Activated T-cell treated with anti-CD3 and anti-CD28 coated beads, Interleukin-2, amount 50 U/mL, for 1 hour (primary cell): ENCODE measurements around the gene EPB41L3.
"Not testable (repeated sequence)": the region's sequence is repeated elsewhere in the genome, so short reads cannot be mapped to it uniquely, and the experiment has no call there.

Experiments
- DNase-seq: peaks from one replicate; pipeline ENCODE4 v3.0.0-alpha.2; 2020

Gene EPB41L3

DNA sequence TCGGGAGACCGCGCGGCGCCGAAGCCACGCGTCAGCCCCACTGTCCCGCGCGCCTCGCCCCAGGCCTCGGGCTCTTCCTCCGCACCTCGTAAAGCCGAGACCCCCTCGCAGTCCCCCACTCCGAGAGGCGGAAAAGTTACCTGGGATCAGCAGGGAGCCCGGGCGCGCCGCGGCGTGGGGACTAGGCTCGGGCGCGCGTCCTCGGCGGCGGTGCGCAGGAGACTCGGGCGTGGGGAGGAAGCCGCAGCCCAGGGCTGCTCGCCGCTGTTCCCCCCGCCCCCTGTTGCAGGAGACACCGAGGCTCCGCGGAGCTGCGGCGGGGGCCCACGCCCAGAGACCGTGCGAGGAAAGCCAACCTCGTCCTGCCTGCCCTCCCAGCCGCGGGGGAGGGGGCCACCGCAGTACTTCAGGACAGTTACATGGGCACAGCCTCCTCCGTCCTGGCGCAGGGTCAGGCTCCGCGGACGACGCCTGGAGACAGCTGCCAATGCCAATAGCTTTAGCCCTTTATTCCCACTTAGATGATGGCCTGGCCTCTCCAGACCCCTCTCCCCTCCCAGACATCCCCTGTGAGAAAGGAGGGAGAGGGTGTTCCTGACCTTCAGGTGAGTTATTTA lies at the start of gene EPB41L3:
Gene EPB41L3, minus strand, starts transcription at position 225 of the 617 bp plus-strand sequence. CDS start 54,814 bp downstream, outside the sequence.
- DNase-seq, result peak; percentile 26

DNA sequence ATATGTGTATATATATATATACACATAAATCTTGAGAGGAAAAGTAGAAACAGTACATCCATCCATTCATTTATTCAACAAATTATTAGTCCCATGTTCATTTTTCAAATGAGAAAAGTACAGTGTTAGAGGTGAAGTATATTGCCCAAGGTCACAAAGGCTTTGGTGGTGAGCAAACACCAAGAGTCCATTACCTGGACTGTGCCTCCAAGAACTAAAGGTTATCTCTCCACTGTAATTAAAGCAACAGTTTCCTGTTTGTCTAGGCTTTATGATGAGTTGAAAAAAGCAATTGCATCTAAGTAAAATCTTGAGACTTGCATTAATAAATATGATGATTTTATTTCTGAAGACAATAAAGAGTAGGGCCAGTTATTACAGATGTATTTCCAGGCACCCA lies 44.7 kb upstream of the EPB41L3 start:
- DNase-seq, result no peak

DNA sequence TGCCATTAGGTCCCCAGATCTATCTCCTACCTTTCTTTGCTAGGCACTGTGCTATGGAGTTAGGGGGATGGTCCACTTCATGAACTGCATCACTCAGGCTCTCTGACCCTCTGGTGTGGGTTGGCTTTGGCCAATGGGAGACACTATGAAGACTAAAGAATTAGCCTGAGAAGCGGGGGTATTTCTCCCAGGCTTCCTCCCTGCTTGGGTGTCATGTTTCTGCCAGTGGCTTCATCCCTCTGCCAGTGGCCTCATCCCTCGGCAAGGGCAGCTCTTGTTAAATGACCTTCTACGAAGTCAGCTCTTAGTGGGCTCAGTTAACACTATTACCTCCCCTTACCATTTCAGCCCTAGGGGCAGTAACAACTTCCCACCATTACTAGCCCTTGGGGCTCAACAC lies 41.9 kb upstream of the EPB41L3 start:
- DNase-seq, result no peak

DNA sequence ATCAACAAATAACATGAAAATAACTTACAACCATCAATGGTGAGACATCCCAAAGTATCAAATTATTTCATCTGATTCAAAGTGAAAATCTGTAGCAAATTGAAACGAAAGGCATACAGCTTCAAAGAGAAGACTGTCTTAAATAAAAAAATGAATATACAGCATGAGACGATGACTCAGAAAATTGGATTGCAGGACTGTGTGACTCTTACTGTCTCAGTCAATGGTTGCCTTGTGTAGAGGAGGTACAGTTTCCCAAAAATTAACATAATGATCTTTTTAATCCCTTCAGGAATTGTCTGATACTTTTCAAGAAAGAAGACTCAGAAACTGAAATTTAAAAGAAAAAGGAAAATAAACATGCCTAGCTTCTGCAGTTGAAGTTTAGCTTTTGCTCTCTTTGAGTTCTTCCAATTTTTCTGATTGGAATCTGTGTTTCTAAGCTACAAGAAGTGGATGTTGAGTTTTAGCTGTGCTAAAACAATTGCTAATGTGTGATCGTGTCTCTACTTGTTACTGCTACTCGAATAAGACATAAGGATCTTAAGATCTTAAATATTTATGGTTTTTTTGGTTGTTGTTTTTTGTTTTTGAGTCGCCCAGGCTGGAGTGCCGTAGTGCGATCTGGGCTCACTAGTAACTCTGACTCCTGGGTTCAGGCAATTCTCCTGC lies 41.1 kb upstream of the EPB41L3 start:
- DNase-seq, result no peak

DNA sequence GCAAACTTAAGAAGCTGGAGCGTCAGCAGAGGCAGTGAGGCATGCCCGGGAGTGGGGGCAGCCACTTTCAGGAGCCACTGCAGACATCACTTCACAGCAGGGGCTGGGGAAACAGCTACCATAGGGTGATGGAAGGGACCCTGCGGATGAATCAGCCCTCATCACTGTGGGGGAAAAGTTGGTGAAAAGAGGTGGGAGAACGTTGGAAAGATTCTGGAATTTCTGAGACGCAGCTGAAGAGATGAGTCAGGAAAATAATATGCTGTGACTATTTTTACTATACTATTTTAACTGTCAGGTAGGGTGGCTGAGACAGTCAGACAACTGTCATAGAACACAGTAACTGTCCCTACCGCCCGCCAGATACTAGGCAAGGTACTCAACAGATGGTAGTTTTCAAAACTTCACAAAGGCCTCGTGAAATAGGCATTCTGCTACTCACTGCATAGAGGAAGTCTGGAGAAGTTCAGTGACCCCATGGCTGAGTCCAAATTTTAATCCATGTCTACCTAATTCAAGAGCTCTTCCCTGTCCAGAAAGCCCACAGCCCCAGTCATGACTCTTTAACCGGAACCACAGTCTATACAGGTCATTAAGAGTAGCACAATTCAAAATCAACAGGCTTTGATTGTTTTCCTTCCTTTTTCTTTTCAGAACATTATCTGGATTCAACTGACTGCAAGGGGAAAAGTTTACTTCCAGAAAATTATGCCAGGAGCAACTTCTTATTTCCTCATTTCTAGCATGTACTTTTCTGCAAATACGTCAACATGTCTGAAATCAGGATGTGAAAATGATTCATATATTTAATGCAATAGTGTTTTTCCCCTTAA lies 39.3 kb upstream of the EPB41L3 start:
- no peak for DNase-seq

DNA sequence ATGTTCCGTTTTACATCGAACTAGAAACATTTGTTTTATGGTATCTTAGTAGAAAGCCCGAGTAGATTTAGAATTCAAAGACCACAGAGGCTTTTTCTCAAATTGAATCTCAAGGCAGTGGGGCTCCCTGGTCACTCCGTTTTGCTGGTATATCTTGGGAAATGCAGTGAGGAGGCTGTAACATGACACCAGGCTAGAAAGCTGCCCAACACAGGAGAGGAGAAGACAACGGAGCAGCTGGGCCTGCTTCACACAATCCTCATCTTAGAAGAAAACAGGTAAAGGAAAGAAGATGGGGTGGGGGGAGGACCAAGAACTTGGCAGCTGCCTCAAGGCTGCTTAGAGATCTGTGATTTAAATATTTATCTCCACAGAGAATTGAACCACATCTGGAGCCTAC lies 38.3 kb upstream of the EPB41L3 start:
- DNase-seq, result no peak

DNA sequence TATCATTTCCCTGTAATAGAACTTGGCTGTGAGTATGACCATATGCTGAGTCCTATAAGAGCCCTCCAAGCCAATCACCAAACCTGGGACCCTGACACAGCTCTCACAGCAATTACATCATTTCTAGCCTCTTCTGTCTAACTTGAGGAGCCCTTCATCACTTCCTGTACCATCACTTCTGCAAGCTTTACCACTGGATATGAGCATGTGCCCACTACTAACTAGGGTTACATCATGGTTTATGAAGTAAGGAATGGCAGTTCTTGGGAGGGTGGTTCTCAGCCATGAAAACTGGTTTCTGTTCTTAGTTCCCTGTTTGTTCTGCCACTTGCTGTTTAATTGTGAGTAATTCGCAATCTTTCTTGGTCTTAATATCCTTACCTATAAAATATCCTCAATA lies 31.0 kb upstream of the EPB41L3 start:
- no peak for DNase-seq

DNA sequence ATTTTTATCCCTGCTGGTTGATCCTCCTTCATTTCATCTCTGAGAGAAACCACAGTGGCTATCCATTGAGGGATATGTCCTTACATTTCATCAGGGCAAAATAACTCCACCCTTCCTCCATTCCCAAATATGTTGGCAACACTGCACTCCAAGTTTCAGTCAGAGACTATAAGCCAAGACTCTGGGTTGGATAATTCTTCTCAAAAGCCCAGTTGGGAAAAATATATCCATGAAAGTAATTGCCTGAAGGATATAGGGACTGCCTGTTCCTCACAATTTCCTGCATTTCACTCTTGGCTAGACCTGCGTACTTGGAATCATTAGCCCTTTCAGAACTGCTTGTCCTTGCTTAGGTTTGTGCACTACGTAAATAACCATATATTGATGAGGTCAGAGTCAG lies 27.9 kb upstream of the EPB41L3 start:
- no peak for DNase-seq

DNA sequence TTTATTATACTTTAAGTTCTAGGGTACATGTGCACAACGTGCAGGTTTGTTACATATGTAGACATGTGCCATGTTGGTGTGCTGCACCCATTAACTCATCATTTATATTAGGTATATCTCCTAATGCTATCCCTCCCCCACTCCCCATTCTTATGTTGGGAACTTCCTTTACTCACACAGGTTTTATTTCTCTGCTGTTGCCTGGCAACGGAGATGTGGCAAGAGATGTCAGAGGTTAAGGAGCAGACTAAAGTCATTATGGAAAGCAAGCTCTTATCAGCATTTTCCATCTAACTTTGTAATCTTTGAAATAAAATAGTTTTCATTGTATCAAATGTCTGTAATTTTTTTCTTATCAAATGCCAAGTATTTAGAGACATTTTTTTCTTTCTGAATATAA lies 26.8 kb upstream of the EPB41L3 start:
- not testable (repeated sequence) for DNase-seq

DNA sequence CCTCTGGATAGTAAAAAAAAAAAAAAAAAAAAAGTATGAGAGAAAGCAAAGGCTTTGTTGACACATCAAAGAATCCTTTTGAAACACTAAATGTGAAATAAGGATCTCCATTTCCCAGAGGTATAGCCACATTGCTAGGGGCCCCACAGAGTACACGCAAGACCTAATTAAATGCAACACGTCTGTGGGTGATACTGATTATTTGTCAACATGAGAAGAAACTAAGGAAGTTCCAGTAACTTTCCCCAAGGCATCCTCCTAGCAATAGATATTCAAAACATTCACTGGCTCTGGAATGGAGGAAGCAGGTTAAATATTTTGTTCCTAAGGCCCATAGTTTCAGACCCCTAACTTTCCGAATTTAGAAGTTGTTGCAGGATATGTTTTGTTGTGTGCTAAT lies 24.6 kb upstream of the EPB41L3 start:
- DNase-seq, result no peak

DNA sequence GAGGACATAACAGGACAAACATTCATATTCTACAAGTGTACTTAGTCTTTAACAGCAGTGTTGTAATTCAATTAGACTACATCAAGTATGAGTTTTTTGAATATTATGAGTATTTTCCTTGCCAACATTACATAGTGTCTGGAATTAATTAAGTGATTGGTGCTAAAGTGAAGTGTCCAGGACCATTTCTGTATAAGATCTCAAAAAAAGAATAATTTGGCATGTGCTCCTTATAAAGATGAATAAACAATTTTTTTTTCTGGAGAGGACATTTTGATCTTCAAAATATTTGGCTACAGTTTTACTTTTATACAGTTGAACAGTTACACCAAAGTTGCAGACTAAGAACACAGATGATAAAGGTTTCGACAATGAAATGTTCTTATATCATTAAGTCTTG lies 15.1 kb upstream of the EPB41L3 start:
- no peak for DNase-seq

DNA sequence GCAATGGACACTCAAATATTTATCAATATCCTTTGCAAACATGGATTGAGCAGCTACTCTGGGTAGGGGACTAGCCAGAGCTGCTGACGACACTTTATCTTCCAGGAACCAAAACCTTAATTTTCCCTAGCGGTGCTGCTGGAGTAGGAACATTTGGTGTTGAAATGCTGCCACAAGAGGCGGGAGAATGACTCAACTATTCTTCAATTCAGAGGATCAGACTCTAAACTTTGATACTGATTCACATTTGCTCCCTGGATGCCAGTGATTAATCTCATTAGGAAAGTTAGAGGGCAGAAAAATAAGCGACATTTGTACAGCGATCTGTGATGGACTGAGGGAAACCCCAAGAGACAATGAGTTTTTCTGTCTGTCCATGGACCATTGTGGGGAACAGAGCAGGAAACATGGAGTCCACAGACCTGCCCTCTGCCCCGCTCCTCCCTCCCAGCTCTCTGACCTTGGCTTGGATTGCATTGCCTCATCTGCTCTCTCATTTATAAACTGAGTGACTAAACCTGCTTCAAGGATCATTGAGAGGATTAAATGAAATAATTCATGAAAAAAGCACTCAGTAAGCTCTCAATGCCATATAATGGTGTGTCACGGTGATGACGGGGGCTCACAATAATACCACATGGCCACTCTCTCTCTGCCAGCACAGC lies 12.6 kb upstream of the EPB41L3 start:
- no peak for DNase-seq

DNA sequence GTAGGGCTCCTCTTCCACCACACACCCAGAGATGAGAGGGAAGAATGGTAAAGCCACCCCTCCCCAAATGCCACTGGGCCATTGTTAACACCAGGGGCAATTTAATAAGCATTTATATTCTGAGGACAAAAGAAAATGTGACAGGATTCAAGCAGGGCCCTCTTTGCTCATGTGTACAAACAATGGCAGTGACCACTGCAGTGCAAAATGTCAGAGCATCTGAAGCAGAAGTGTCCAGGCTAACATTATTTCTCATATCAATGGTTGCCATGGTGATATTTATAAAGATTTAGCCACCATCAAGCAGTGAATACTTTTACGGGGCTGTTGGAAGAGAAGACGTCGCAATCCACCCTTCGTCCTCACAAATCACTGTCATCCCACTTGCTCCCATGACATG lies 10.8 kb upstream of the EPB41L3 start:
- DNase-seq, result no peak

DNA sequence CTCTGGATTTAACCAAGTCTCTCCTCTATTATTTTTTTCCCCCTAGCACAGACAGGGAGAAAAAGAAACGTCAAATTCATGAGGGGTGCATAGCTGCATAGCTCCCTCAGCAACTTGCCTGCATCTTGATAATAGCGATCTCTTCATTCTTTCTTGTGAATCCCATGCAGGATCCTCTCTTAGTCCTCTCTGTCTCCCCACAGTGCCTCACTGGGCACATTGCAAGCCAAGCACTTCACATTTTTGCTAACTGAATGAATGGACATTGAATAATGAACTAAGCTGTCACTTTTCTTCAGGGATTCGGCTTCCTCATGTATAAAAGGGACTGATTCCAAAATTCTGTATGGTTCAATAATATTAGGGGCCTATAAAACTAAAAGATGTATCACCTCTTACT lies 2.9 kb upstream of the EPB41L3 start:
- no peak for DNase-seq

DNA sequence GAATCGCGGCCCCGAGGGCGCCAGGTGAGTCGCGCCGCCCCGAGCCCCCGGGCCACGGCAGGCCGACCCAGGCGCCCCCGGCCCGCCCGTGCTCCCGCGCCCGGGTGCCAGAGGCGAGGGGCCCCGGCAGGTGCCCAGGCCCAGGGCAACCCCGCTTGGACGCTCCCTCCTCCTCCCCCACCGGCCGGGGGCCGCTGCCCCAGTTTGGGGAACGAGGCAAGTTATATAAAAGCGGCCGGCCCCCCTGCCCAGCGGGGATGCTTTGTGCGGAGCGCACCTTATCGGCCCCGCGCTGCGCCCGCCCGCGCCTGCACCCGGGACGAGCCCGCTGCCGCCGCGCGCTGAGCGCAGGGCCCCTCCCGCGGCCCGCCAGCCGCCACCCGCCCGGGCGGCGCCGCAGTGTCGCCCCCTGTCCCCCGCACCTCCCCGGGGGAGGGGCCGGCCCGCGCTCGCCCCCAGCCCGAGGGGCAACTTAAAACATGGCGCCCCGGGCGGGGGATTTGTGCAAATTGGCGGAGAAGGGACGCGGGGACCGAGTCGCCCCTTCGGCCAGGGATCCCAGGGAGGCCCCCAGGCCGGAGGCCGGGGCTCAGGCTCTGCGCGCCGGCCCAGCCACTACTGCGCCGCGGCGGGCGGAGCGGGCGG lies 639 bp downstream of the EPB41L3 start:
- DNase-seq, result peak; percentile 23

DNA sequence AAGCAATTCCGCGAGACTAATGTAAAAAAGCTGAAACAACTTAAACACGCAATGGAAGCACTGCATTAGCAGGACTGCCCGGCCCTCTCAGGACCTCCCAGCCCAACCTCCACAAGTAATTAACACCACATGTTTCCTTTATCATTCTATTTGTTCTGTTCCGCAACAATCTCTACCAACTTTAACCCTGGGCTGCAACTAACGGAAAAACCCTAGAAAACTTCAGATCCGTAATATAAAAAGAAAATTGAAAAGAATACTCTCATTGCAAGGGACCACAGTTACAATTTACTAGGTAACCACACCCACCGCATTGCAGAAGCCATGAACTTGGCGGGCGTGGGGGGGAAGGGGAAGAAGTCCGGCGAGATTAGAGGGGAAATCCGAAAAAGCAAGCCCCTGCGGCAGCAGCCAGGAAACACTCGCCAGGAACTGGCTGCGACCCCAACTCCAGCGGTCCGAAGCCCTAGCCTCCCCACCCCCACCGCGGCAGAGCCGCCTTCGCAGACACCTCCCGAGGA lies 1.2 kb downstream of the EPB41L3 start:
- no peak for DNase-seq

DNA sequence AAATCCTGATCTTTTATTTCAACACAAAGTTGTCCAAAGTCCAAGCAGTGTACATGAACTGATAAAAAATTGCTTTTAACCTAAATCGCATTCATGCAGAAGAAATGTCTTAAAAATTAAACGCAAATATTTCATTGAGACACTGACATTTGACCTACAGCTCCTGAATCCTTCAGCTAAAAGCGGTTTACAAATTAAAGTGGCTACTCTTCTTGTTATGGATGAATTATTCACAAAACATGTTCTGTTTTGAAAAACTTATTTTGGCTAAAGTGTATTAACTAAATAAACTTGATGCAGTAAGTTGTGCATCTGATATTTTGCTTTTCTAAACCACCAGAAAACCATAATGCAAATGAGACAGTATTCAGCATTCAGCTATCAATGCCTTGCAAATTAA lies 2.2 kb downstream of the EPB41L3 start:
- no peak for DNase-seq

DNA sequence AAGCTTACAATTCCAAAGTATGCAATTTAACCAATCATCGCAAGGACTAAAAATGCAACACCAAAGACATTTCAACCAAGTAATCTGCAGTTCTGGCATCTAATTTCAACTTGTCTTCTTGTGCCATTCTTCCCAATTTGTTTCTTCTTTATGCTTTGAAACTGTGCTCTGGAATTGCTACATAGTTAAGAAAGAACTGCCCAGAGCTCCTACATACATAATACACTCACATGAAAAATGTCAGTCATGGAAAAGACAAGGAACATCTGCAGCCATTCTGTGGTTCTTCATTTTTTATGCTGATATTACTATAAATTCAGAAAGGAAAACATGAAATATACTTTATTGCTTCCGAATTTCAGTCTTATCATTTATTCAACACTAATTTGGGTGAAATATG lies 4.4 kb downstream of the EPB41L3 start:
- no peak for DNase-seq

DNA sequence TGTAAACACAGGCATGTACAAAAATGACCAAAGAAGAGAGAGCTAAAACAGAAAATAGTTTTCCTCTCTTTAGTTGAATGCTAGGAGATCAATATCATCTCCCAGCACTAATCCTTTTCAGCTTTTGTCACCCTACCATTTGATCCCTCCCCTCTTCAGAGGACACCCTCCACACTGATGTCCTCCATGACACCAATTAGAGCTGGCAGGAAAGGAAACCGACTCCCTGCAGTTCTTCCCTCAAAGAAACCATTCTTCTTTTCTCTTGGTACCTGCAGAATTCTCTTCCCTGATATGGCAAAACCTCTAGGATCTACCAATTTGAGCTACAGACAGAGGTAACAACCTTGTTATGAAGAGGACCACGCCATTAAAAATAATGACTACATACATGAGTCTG lies 5.3 kb downstream of the EPB41L3 start:
- DNase-seq, result no peak

DNA sequence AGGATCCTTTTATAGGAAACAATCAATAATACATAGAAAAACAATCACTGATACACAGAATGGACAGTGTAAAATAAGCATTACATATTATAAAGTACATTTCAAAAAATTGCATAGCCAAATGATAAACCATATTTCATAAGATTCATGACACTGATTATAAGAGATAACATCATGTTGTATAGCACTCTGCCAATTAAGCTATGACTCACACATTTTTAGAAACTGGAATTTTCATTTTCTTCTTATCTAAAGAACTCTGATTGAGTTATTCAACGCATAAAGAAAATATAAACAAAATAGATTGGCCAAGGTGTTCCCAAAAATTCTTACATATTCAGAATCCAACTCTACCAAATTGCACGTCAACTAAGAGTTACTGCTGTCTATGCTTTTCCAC lies 5.9 kb downstream of the EPB41L3 start:
- DNase-seq, result no peak

DNA sequence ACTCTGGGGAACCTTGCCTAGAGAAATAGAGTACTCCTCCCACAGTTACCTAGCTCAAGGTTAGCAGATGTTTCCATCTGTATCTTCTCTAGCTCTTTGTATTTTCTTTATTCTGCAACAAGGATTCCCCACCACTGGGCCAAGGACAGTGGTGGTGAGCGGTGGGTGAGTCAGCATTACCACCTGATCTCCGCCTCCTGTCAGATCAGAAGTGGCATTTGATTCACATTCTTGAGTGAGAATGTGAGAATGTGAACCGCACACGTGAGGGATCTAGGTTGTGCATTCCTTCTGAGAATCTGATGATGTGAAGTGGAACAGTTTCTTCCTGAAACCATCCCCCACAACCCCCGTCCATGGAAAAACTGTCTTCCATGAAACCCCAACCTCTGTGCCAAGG lies 9.0 kb downstream of the EPB41L3 start:
- DNase-seq, result no peak

DNA sequence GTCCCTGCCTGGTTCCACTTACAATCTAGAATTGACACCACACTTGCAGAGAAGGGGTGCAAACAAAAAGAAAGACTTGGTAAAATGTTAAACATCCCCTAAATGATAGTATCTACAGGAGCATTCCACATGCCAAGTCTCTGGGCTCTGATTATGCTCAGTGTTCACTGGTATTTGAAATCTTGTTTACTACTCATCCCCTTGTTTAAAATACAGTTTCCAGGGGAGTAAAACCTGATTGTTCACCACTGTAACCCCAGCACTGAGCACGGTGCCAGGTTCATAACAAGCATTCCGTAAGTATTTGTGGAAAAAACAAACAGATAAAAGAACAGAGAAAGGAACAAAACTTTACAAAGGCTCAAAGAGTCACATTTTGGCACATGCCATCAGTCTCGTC lies 11.7 kb downstream of the EPB41L3 start:
- DNase-seq, result no peak
